ENCODE results near the gene HS1BP3.

The HS1BP3 gene

GRCh38 chr2:20669562-20670314 lies 18.8 kb upstream of the HS1BP3 start:
- Histone ChIP-seq H3K9ac (no peak overlapping the region), H3K4me2 (no peak overlapping the region), H3K4me3 (IDR thresholded peaks at IDR 0.05; ENCODE audit: insufficient read depth, low read depth, low read length) (no peak overlapping the region), H3K79me2 (ENCODE audit: insufficient read depth, low read depth) (no peaks in the 10 kb centered on the region), H3K27ac (no peak overlapping the region), H3K4me1 (ENCODE audit: low read depth, poor library complexity, severe bottlenecking) (no peaks in the 10 kb centered on the region), H4K20me1 (ENCODE audit: insufficient read depth) (no peaks in the 10 kb centered on the region), H2AFZ (ENCODE audit: low read depth) (no peak overlapping the region), H3K27me3 (ENCODE audit: insufficient read depth, low read depth) (no peaks in the 10 kb centered on the region), H3K36me3 (ENCODE audit: insufficient read depth) (no peaks in the 10 kb centered on the region)
- TF ChIP-seq, protein P1, sequence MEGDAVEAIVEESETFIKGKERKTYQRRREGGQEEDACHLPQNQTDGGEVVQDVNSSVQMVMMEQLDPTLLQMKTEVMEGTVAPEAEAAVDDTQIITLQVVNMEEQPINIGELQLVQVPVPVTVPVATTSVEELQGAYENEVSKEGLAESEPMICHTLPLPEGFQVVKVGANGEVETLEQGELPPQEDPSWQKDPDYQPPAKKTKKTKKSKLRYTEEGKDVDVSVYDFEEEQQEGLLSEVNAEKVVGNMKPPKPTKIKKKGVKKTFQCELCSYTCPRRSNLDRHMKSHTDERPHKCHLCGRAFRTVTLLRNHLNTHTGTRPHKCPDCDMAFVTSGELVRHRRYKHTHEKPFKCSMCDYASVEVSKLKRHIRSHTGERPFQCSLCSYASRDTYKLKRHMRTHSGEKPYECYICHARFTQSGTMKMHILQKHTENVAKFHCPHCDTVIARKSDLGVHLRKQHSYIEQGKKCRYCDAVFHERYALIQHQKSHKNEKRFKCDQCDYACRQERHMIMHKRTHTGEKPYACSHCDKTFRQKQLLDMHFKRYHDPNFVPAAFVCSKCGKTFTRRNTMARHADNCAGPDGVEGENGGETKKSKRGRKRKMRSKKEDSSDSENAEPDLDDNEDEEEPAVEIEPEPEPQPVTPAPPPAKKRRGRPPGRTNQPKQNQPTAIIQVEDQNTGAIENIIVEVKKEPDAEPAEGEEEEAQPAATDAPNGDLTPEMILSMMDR (conservative IDR thresholded peaks at IDR 0.05; ENCODE audit: low read depth, low read length) = no peak

DNA sequence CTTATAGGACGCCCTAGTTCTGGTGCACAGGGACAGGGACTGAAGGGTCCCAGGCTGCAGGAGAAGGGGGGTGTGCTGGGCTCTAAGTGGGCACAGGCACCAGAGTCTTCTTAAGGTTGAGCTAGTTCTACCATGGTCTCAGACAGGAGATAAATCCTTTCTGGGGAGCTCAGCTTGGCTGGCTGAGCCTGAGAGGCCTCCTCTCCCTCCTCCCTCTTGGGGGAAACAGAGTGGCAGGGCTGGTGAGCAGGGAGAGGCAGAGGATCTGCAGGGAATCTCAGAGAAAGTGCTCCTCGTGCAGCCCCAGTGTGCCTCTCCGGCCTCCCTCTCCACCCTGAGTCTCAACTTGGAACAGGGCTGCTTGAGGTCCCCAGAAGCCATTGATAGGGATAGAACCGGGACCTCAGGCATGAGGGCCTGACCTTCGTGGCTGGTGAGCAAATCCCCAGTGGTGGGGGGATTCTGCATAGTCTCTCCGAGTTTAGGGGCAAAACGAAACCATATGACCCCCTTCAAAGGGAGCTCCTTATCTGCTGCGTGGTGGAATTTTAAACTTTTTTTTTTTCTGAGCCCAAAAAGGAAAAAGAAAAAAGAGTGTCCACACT lies 18.1 kb upstream of the HS1BP3 start:
- no peak overlapping the region for H2AFZ ChIP-seq (ENCODE audit: low read depth)
- H3K4me2 ChIP-seq = no peak overlapping the region
- no peaks in the 10 kb centered on the region for H3K36me3 ChIP-seq (ENCODE audit: insufficient read depth)
- H3K4me1 ChIP-seq (ENCODE audit: low read depth, poor library complexity, severe bottlenecking) = no peaks in the 10 kb centered on the region
- H3K27me3 ChIP-seq (ENCODE audit: insufficient read depth, low read depth) = no peaks in the 10 kb centered on the region
- H4K20me1 ChIP-seq (ENCODE audit: insufficient read depth) = no peaks in the 10 kb centered on the region
- H3K9ac ChIP-seq = no peak overlapping the region
- no peaks in the 10 kb centered on the region for H3K79me2 ChIP-seq (ENCODE audit: insufficient read depth, low read depth)
- no peak overlapping the region for H3K27ac ChIP-seq
- TF ChIP-seq, protein P1 (conservative IDR thresholded peaks at IDR 0.05; ENCODE audit: low read depth, low read length) = no peak
- no peak overlapping the region for H3K4me3 ChIP-seq (IDR thresholded peaks at IDR 0.05; ENCODE audit: insufficient read depth, low read depth, low read length)

DNA sequence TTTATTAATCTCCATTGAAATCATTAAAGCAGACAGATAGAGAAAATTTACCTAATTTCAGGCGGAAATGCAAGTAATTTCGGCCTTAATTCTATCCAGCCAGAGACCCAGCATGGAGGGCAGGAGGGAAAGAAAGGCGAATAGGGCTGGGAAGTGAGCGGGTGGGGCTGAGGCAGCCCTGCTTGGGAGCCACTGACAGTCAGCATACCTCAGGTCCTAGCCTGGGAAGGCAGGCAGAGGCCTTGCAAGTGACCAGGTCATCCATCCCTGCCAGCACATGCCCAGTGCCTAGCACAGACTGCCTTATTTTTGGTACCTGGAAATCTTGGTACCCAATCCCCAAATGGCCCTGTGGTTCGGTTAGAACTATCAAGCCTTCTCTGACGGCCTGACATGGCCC lies 17.6 kb upstream of the HS1BP3 start:
- no peaks in the 10 kb centered on the region for H3K4me1 ChIP-seq (ENCODE audit: low read depth, poor library complexity, severe bottlenecking)
- H3K27me3 ChIP-seq (ENCODE audit: insufficient read depth, low read depth) = no peaks in the 10 kb centered on the region
- H4K20me1 ChIP-seq (ENCODE audit: insufficient read depth) = no peaks in the 10 kb centered on the region
- no peaks in the 10 kb centered on the region for H3K79me2 ChIP-seq (ENCODE audit: insufficient read depth, low read depth)
- no peak overlapping the region for H3K9ac ChIP-seq
- no peak overlapping the region for H3K4me3 ChIP-seq (IDR thresholded peaks at IDR 0.05; ENCODE audit: insufficient read depth, low read depth, low read length)
- no peak overlapping the region for H2AFZ ChIP-seq (ENCODE audit: low read depth)
- no peak overlapping the region for H3K4me2 ChIP-seq
- H3K36me3 ChIP-seq (ENCODE audit: insufficient read depth) = no peaks in the 10 kb centered on the region
- TF ChIP-seq, protein P1 (conservative IDR thresholded peaks at IDR 0.05; ENCODE audit: low read depth, low read length) = no peak
- no peak overlapping the region for H3K27ac ChIP-seq

DNA sequence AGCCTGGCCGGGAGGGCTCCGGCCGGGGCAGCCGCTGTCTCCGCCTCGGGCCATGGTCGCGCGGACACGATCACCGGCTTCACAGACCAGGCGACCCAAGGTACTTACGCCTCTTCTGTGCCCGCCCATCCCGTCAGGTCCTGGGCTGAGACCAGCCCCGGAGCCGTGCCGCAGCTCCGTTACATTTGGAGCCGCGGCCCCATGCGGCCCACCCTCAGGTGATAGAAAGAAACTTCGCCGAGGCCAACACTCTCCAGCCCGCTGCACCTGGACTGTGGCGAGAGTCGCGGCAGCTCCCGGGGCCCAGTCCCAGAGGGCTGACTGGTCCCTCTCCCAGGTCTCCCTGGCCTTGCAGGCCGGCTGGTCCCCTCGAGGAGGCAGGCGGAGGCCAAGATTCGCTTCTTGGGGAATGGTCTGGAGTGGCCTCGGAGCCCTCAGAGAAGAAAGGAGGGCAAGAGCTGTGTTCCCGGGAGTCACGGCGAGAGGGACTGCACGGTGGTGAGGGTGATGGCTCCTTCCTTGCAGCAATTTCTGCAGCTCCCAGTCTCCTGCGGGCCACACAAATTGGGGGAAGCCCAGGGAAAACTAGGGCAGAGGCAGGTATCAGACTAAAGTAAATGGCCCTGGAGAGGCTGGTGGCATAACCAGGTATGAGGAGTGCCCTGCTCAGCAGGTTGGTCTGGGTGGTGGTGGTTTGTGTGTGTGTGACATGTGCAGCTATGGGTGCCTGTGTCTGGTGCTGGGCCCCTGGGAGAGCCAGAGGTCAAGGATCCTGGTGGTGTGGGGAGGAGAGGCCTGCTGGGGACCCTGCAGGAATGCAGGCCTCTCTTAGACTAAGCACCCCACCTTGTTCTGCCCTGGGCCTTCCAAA lies 16.9 kb upstream of the HS1BP3 start:
- Histone ChIP-seq H2AFZ (ENCODE audit: low read depth) (no peak overlapping the region), H3K4me2 (no peak overlapping the region), H3K9ac (no peak overlapping the region), H3K27me3 (ENCODE audit: insufficient read depth, low read depth) (no peaks in the 10 kb centered on the region), H3K4me3 (IDR thresholded peaks at IDR 0.05; ENCODE audit: insufficient read depth, low read depth, low read length) (no peak overlapping the region), H3K36me3 (ENCODE audit: insufficient read depth) (no peaks in the 10 kb centered on the region), H3K4me1 (ENCODE audit: low read depth, poor library complexity, severe bottlenecking) (no peaks in the 10 kb centered on the region), H3K79me2 (ENCODE audit: insufficient read depth, low read depth) (no peaks in the 10 kb centered on the region), H3K27ac (no peak overlapping the region), H4K20me1 (ENCODE audit: insufficient read depth) (no peaks in the 10 kb centered on the region)
- TF ChIP-seq, protein P1 (conservative IDR thresholded peaks at IDR 0.05; ENCODE audit: low read depth, low read length) = no peak

Measured in KMS-11 (cell line).